CD14-positive monocyte (primary cell): ENCODE data around the gene ASB4. TPM values are rescaled to one million over a fixed set of nuclear protein-coding genes. Genes with fewer than 3 reads are reported as not detected.

Source experiments
- DNase-seq, 3 donors: peaks; one replicate each; pipeline ENCODE4 v3.0.0-alpha.2; 2011 to 2022
- H2AFZ ChIP-seq: 2 replicates; pipeline ENCODE4 v1.6.0; 2012; ENCODE audit warnings: mild to moderate bottlenecking, low read depth, low read length, inconsistent platforms; ENCODE audit not compliant: insufficient read depth, poor library complexity, severe bottlenecking
- H3K27ac ChIP-seq, 2 donors: 1 replicate in 1 of 2; 2 replicates in 1 of 2; pipeline ENCODE4 v1.5.1; 2012 to 2013; ENCODE audit warnings: low read length in 2 of 2, control low read depth in 1 of 2, inconsistent platforms in 1 of 2, low read depth in 1 of 2, mild to moderate bottlenecking in 1 of 2
- H3K27me3 ChIP-seq, 2 donors: one replicate each; pipeline versions ENCODE4 v1.6.0 to v1.6.1; 2011 to 2013; ENCODE audit warnings: low read length in 2 of 2; ENCODE audit not compliant: control insufficient read depth in 2 of 2, insufficient read depth in 2 of 2
- H3K36me3 ChIP-seq, 2 donors: replicated peaks in 1 of 2; 1 replicate in 1 of 2; 2 replicates in 1 of 2; pipeline versions ENCODE4 v1.5.1 to v1.6.1; 2012 to 2013; ENCODE audit warnings: low read length in 2 of 2, control low read depth in 1 of 2, inconsistent platforms in 1 of 2, mild to moderate bottlenecking in 1 of 2; ENCODE audit not compliant: insufficient read depth in 2 of 2, control insufficient read depth in 1 of 2
- H3K4me1 ChIP-seq, 2 donors: 1 replicate in 1 of 2; 2 replicates in 1 of 2; pipeline versions ENCODE4 v1.5.1 to v1.6.1; 2012 to 2013; ENCODE audit warnings: low read length in 2 of 2, control low read depth in 1 of 2, inconsistent platforms in 1 of 2, mild to moderate bottlenecking in 1 of 2, moderate library complexity in 1 of 2; ENCODE audit not compliant: insufficient read depth in 2 of 2, control insufficient read depth in 1 of 2
- H3K4me2 ChIP-seq: replicated peaks from 2 replicates; pipeline ENCODE3; 2012; ENCODE audit warnings: low read length, moderate library complexity, mild to moderate bottlenecking; ENCODE audit not compliant: poor library complexity, severe bottlenecking; ENCODE audit errors: extremely low read depth
- H3K4me3 ChIP-seq, 3 experiments: fragments of 200-600 bp in 1 of 3; sonication (generic) in 1 of 3; replicated peaks in 1 of 3; 1 replicate in 2 of 3; 2 replicates in 1 of 3; pipeline ENCODE4 v1.5.1; 2011 to 2013; ENCODE audit warnings: low read length in 3 of 3, mild to moderate bottlenecking in 3 of 3, control low read depth in 2 of 3, low read depth in 2 of 3, inconsistent platforms in 1 of 3, moderate library complexity in 1 of 3
- H3K79me2 ChIP-seq: 2 replicates; pipeline ENCODE4 v1.6.0; 2012; ENCODE audit warnings: mild to moderate bottlenecking, control low read depth, inconsistent platforms, low read length, moderate library complexity; ENCODE audit not compliant: insufficient read depth
- H3K9ac ChIP-seq: 2 replicates; pipeline ENCODE4 v1.6.0; 2017; ENCODE audit warnings: low read length, mild to moderate bottlenecking; ENCODE audit not compliant: insufficient read depth, poor library complexity, severe bottlenecking
- H3K9me3 ChIP-seq, 2 donors: replicated peaks in 1 of 2; 1 replicate in 1 of 2; 2 replicates in 1 of 2; pipeline versions ENCODE4 v1.5.1 to v1.6.1; 2012 to 2013; ENCODE audit warnings: low read length in 2 of 2, control low read depth in 1 of 2; ENCODE audit not compliant: control insufficient read depth in 1 of 2, insufficient read depth in 1 of 2
- H4K20me1 ChIP-seq: 2 replicates; pipeline ENCODE4 v1.6.0; 2012; ENCODE audit warnings: mild to moderate bottlenecking, low read length, control low read depth, moderate library complexity; ENCODE audit not compliant: insufficient read depth
- H3K27ac Mint-ChIP-seq, 7 donors: one replicate each; pipeline ENCODE4 v1.8.0; 2020; ENCODE audit warnings: mild to moderate bottlenecking in 7 of 7, mixed read lengths in 7 of 7, moderate library complexity in 6 of 7, inconsistent platforms in 2 of 7
- H3K27me3 Mint-ChIP-seq, 3 donors: one replicate each; pipeline ENCODE4 v1.8.0; 2021 to 2022; ENCODE audit warnings: low read depth in 3 of 3, mild to moderate bottlenecking in 3 of 3, mixed read lengths in 3 of 3, moderate library complexity in 3 of 3, inconsistent platforms in 1 of 3
- H3K36me3 Mint-ChIP-seq, 2 donors: one replicate each; pipeline ENCODE4 v1.8.0; 2020; ENCODE audit warnings: mixed read lengths in 2 of 2, inconsistent platforms in 1 of 2, mild to moderate bottlenecking in 1 of 2
- H3K4me1 Mint-ChIP-seq: one replicate; pipeline ENCODE4 v1.8.0; 2020; ENCODE audit warnings: mild to moderate bottlenecking, mixed read lengths
- H3K4me3 Mint-ChIP-seq, 2 donors: one replicate each; pipeline ENCODE4 v1.8.0; 2020; ENCODE audit warnings: mild to moderate bottlenecking in 2 of 2, mixed read lengths in 2 of 2, moderate library complexity in 1 of 2
- H3K9me3 Mint-ChIP-seq, 7 donors: one replicate each; pipeline ENCODE4 v1.8.0; 2020 to 2022; ENCODE audit warnings: mixed read lengths in 7 of 7, mild to moderate bottlenecking in 6 of 7, moderate library complexity in 6 of 7, inconsistent platforms in 2 of 7
- CTCF ChIP-seq: fragments of 200-600 bp; IDR thresholded peaks from one replicate; pipeline ENCODE4 v1.8.0; 2022; ENCODE audit warnings: antibody characterized with exemption, mild to moderate bottlenecking
- WGBS: methylation state at CpG from one replicate; pipeline ENCODE4 v1.1.5; 2013; ENCODE audit warnings: missing lambda C conversion rate; ENCODE audit not compliant: insufficient coverage; 5-methylcytosine and 5-hydroxymethylcytosine counted together
- intact Hi-C, 2 donors: fragments of 100-400 bp; cut with micrococcal nuclease; formaldehyde crosslinking; loops; one replicate each; pipeline versions ENCODE4 v1.15.0 to v1.15.1; 2023
- polyA plus RNA-seq, 3 donors: library from polyadenylated mRNA; depleted of rRNA in 1 of 3; unstranded in 2 of 3; stranded (reverse) in 1 of 3; fragments of 300-500 nt in 2 of 3; fragments of >200 nt in 1 of 3; fragmentation: Illumina TruSeq in 2 of 3; gene quantifications; 1 replicate in 2 of 3; 2 replicates in 1 of 3; pipeline ENCODE4 v1.2.3, GENCODE V29; 2012 to 2021

The ASB4 gene
- polyA plus RNA-seq, 3 donors = not detected

- Histone ChIP-seq H3K79me2 (no peaks in the 10 kb centered on the region), H3K27ac (no peak overlapping the region), H3K4me1 (no peaks in the 10 kb centered on the region), H3K9ac (no peak overlapping the region), H3K9me3 (no peaks in the 10 kb centered on the region), H3K27me3 (no peaks in the 10 kb centered on the region), H3K36me3 (no peaks in the 10 kb centered on the region), H4K20me1 (no peaks in the 10 kb centered on the region), H3K4me3 (no peak overlapping the region), H2AFZ (no peak overlapping the region), H3K4me2 (no peak overlapping the region)
- Mint-ChIP-seq H3K4me1 (no peaks in the 10 kb centered on the region), H3K36me3 (no peaks in the 10 kb centered on the region), H3K4me3 (no peak overlapping the region), H3K27ac (no peak overlapping the region), H3K27me3 (peaks cover 0 to 2% (median 1%) of the 10 kb centered on the region in 3 donors), H3K9me3 (no peaks in the 10 kb centered on the region)
- DNase-seq = peak; percentile 26 to 54 (median 49)
- TF ChIP-seq CTCF = peak; percentile 85
- intact Hi-C loops = loop anchor here in 1 of 2 donors (10.0 kb wide), 1 partner anchor 1032 kb away; no protein-coding TSS in a partner anchor
- 0% methylated on average over 4 of the region's 11 CpGs for WGBS
These were observed 8.7 kb upstream of the ASB4 start for GRCh38 chr7:95476904-95477594.

- intact Hi-C loops = loop anchor here in 1 of 2 donors (10.0 kb wide), 1 partner anchor 1034 kb away; no protein-coding TSS in a partner anchor
- H3K9me3 ChIP-seq = no peaks in the 10 kb centered on the region
- H3K4me2 ChIP-seq = no peak overlapping the region
- Mint-ChIP-seq H3K36me3 (no peaks in the 10 kb centered on the region), H3K9me3 (no peaks in the 10 kb centered on the region), H3K27me3 (peaks cover 0 to 2% (median 1%) of the 10 kb centered on the region in 3 donors), H3K4me3 (no peak overlapping the region), H3K27ac (no peak overlapping the region), H3K4me1 (no peaks in the 10 kb centered on the region)
- no peaks in the 10 kb centered on the region for H3K79me2 ChIP-seq
- no peaks in the 10 kb centered on the region for H4K20me1 ChIP-seq
- no peak overlapping the region for H3K9ac ChIP-seq
- no peak overlapping the region for H3K4me3 ChIP-seq
- no peak overlapping the region for H2AFZ ChIP-seq
- 86% methylated on average over 10 of the region's 18 CpGs for WGBS
- no peak for TF ChIP-seq CTCF
- H3K27me3 ChIP-seq = no peaks in the 10 kb centered on the region
- H3K4me1 ChIP-seq = no peaks in the 10 kb centered on the region
- no peak for DNase-seq
- H3K36me3 ChIP-seq = no peaks in the 10 kb centered on the region
- no peak overlapping the region for H3K27ac ChIP-seq
These were observed 7.3 kb upstream of the ASB4 start for GRCh38 chr7:95478272-95479037.
